CD4-positive, alpha-beta T cell treated with Interleukin-4 for 1 hour (primary cell): Measurements from ENCODE around the gene SS18L1.
A peak's percentile ranks its signal among the peaks of the same experiment; 100 is the strongest.

ENCODE experiments used
- DNase-seq, 2 donors: peaks; one replicate each; pipeline ENCODE4 v3.0.0-alpha.2; 2020 to 2022

Gene SS18L1

GRCh38 chr20:62175711-62176110, 32.1 kb downstream of the SS18L1 start:
- no peak for DNase-seq

GRCh38 chr20:62176866-62177265, 33.3 kb downstream of the SS18L1 start:
- DNase-seq = no peak

GRCh38 chr20:62177307-62177706, 33.7 kb downstream of the SS18L1 start:
- DNase-seq = no peak

- DNase-seq = no peak
Measured at GRCh38 chr20:62178316-62179161, 35.0 kb downstream of the SS18L1 start.

- DNase-seq = no peak
Measured at GRCh38 chr20:62179162-62179504, 35.6 kb downstream of the SS18L1 start.

GRCh38 chr20:62181808-62182207, 38.2 kb downstream of the SS18L1 start:
- no peak for DNase-seq

- peak; percentile 94 to 95 for DNase-seq
Measured at GRCh38 chr20:62182469-62183425, 39.2 kb downstream of the SS18L1 start, which contains the start of gene MTG2. Gene MTG2 (plus strand): TSS chr20:62183028. CDS start chr20:62193421, 10,393 bp downstream.

- no peak for DNase-seq
Measured at GRCh38 chr20:62183426-62184142, 40.0 kb downstream of the SS18L1 start.

- DNase-seq = no peak
Measured at GRCh38 chr20:62186096-62186426, 42.5 kb downstream of the SS18L1 start.

GRCh38 chr20:62186887-62187866, 43.6 kb downstream of the SS18L1 start:
- no peak for DNase-seq

- DNase-seq = no peak
Measured at GRCh38 chr20:62190639-62191411, 47.3 kb downstream of the SS18L1 start.

- DNase-seq = no peak
Measured at GRCh38 chr20:62191781-62192559, 48.4 kb downstream of the SS18L1 start.

- no peak for DNase-seq
Measured at GRCh38 chr20:62192635-62193034, 49.1 kb downstream of the SS18L1 start.

- DNase-seq = no peak
Measured at GRCh38 chr20:62193079-62194025, 49.8 kb downstream of the SS18L1 start.

- no peak for DNase-seq
Measured at GRCh38 chr20:62195075-62195405, 51.5 kb downstream of the SS18L1 start.

GRCh38 chr20:62195736-62196135, 52.2 kb downstream of the SS18L1 start:
- DNase-seq = no peak

- DNase-seq = no peak
Measured at GRCh38 chr20:62196286-62196685, 52.7 kb downstream of the SS18L1 start.

GRCh38 chr20:62197311-62197710, 53.7 kb downstream of the SS18L1 start:
- no peak for DNase-seq

- no peak for DNase-seq
Measured at GRCh38 chr20:62197801-62198200, 54.2 kb downstream of the SS18L1 start.
